ENCODE measurements around the gene RAB11FIP4.

The RAB11FIP4 gene

GRCh38 chr17:31511580-31511979 lies 120.1 kb downstream of the RAB11FIP4 start:
- Histone ChIP-seq H3K4me1 (ENCODE audit: control insufficient read depth, insufficient read depth, low read length) (no peaks in the 10 kb centered on the region), H3K9ac (ENCODE audit: low read depth, low read length) (no peak overlapping the region), H3K36me3 (ENCODE audit: control insufficient read depth, insufficient read depth, low read length) (no peaks in the 10 kb centered on the region), H3K27ac (ENCODE audit: low read depth, low read length) (no peak overlapping the region), H3K27me3 (ENCODE audit: control insufficient read depth, insufficient read depth, low read length) (no peaks in the 10 kb centered on the region), H3K9me3 (ENCODE audit: control insufficient read depth, insufficient read depth, low read length) (no peaks in the 10 kb centered on the region), H3K4me3 (ENCODE audit: low read depth, low read length) (no peak overlapping the region)

- no peaks in the 10 kb centered on the region for H3K36me3 ChIP-seq (ENCODE audit: control insufficient read depth, insufficient read depth, low read length)
- peaks cover 2% of the 10 kb centered on the region; the same call in 1 of the 2 replicates for H3K4me1 ChIP-seq (ENCODE audit: control insufficient read depth, insufficient read depth, low read length)
- H3K9me3 ChIP-seq (ENCODE audit: control insufficient read depth, insufficient read depth, low read length), result no peaks in the 10 kb centered on the region
- H3K27me3 ChIP-seq (ENCODE audit: control insufficient read depth, insufficient read depth, low read length), result no peaks in the 10 kb centered on the region
- H3K27ac ChIP-seq (ENCODE audit: low read depth, low read length), result no peak overlapping the region
- H3K9ac ChIP-seq (ENCODE audit: low read depth, low read length), result no peak overlapping the region
- no peak overlapping the region for H3K4me3 ChIP-seq (ENCODE audit: low read depth, low read length)
These were observed 120.7 kb downstream of the RAB11FIP4 start for GRCh38 chr17:31512104-31512740.

DNA sequence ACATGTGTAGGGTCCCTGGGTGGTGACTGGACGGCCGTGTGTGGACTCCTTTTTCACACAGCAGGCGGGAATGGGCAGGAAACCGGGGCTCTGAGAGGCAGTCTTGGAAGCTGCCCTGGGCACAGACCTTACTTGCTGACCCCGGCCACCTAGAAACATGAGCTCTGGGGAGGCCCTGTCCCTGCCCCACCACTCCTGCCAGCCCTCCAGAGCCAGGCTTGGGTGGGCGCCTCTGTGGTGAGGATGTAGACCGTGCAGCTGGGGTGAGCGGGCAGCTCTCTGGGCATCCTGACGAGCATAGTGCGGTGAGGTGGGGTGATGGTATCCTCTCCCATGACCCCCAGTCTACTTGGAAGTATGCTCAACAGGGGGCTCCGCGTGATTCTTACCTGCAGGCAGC lies 121.3 kb downstream of the RAB11FIP4 start:
- H3K9me3 ChIP-seq (ENCODE audit: control insufficient read depth, insufficient read depth, low read length), result no peaks in the 10 kb centered on the region
- H3K4me1 ChIP-seq (ENCODE audit: control insufficient read depth, insufficient read depth, low read length), result peaks cover 4% of the 10 kb centered on the region; the same call in 1 of the 2 replicates
- no peaks in the 10 kb centered on the region for H3K27me3 ChIP-seq (ENCODE audit: control insufficient read depth, insufficient read depth, low read length)
- no peak overlapping the region for H3K27ac ChIP-seq (ENCODE audit: low read depth, low read length)
- H3K4me3 ChIP-seq (ENCODE audit: low read depth, low read length), result no peak overlapping the region
- H3K9ac ChIP-seq (ENCODE audit: low read depth, low read length), result no peak overlapping the region
- H3K36me3 ChIP-seq (ENCODE audit: control insufficient read depth, insufficient read depth, low read length), result no peaks in the 10 kb centered on the region

DNA sequence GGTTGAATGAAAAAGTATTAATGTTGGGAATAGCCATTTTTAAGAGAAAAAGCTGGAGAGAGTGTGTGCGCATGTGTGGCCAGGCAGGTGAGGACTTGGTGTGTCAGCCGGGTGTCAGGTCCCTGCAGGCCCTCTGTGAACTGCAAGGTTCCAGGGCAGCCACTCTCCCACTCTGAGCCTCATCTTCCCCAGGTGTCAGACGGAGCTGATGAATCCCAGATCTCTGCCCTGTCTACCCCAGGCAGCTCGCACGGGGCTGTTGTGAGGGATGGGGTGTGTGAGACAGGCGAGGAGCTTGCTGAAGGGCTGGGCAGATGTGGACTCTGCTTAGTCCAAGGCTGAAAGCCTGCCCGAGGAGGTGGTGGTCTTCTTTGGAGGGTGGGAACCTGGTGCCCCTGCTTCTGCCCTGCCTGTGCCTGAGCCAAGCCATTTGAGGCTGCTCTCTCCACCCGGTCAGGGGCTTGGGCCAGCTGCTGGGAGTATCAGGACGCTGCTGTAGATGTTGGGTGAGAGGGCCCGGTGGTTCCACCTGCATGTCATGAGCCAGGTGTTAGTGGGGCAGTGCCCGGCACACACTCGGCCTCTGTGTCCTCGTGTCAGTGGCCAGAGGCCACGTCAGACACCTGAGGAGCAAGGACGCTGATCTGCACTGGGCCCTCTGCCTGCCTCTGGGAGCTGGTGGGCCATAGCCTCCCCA lies 122.4 kb downstream of the RAB11FIP4 start:
- H3K27ac ChIP-seq (ENCODE audit: low read depth, low read length), result no peak overlapping the region
- no peak overlapping the region for H3K4me3 ChIP-seq (ENCODE audit: low read depth, low read length)
- no peaks in the 10 kb centered on the region for H3K9me3 ChIP-seq (ENCODE audit: control insufficient read depth, insufficient read depth, low read length)
- no peaks in the 10 kb centered on the region for H3K27me3 ChIP-seq (ENCODE audit: control insufficient read depth, insufficient read depth, low read length)
- H3K9ac ChIP-seq (ENCODE audit: low read depth, low read length), result no peak overlapping the region
- H3K4me1 ChIP-seq (ENCODE audit: control insufficient read depth, insufficient read depth, low read length), result peaks cover 4% of the 10 kb centered on the region; the same call in 1 of the 2 replicates
- peaks cover 4% of the 10 kb centered on the region; the same call in 1 of the 2 replicates for H3K36me3 ChIP-seq (ENCODE audit: control insufficient read depth, insufficient read depth, low read length)

DNA sequence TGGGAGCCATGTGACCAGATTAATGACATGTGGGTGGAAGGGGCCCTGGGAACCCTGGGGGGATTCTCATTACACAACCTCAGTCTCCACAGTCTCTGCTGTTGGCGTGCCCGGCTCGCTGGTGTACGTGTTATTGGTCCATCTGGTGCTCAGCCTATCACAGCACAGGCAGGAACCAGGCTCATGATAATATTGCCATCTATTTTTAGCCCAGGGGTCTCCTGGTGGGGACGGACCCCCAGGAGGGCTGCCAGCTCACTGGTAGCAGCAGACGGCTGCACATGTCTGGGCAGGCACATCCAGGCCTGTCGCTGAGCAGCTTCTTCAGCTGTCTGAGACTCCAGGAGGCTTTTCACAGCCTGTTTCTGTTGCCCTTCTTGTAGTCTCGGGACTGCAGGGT lies 123.8 kb downstream of the RAB11FIP4 start:
- no peak overlapping the region for H3K9ac ChIP-seq (ENCODE audit: low read depth, low read length)
- H3K9me3 ChIP-seq (ENCODE audit: control insufficient read depth, insufficient read depth, low read length), result no peaks in the 10 kb centered on the region
- H3K36me3 ChIP-seq (ENCODE audit: control insufficient read depth, insufficient read depth, low read length), result peaks cover 6% of the 10 kb centered on the region
- no peak overlapping the region for H3K27ac ChIP-seq (ENCODE audit: low read depth, low read length)
- no peak overlapping the region for H3K4me3 ChIP-seq (ENCODE audit: low read depth, low read length)
- H3K4me1 ChIP-seq (ENCODE audit: control insufficient read depth, insufficient read depth, low read length), result peaks cover 4% of the 10 kb centered on the region; the same call in 1 of the 2 replicates
- no peaks in the 10 kb centered on the region for H3K27me3 ChIP-seq (ENCODE audit: control insufficient read depth, insufficient read depth, low read length)

- Histone ChIP-seq H3K9ac (ENCODE audit: low read depth, low read length) (no peak overlapping the region), H3K36me3 (ENCODE audit: control insufficient read depth, insufficient read depth, low read length) (peaks cover 24% of the 10 kb centered on the region), H3K27me3 (ENCODE audit: control insufficient read depth, insufficient read depth, low read length) (no peaks in the 10 kb centered on the region), H3K4me1 (ENCODE audit: control insufficient read depth, insufficient read depth, low read length) (peaks cover 4% of the 10 kb centered on the region; the same call in 1 of the 2 replicates), H3K27ac (ENCODE audit: low read depth, low read length) (no peak overlapping the region), H3K9me3 (ENCODE audit: control insufficient read depth, insufficient read depth, low read length) (no peaks in the 10 kb centered on the region), H3K4me3 (ENCODE audit: low read depth, low read length) (no peak overlapping the region)
These were observed 126.0 kb downstream of the RAB11FIP4 start for GRCh38 chr17:31517524-31517923.

- Histone ChIP-seq H3K27me3 (ENCODE audit: control insufficient read depth, insufficient read depth, low read length) (no peaks in the 10 kb centered on the region), H3K4me3 (ENCODE audit: low read depth, low read length) (no peak overlapping the region), H3K9me3 (ENCODE audit: control insufficient read depth, insufficient read depth, low read length) (no peaks in the 10 kb centered on the region), H3K36me3 (ENCODE audit: control insufficient read depth, insufficient read depth, low read length) (peaks cover 34% of the 10 kb centered on the region), H3K27ac (ENCODE audit: low read depth, low read length) (no peak overlapping the region), H3K4me1 (ENCODE audit: control insufficient read depth, insufficient read depth, low read length) (peaks cover 4% of the 10 kb centered on the region; the same call in 1 of the 2 replicates), H3K9ac (ENCODE audit: low read depth, low read length) (no peak overlapping the region)
These were observed 127.0 kb downstream of the RAB11FIP4 start for GRCh38 chr17:31518478-31518877.

GRCh38 chr17:31521632-31522283 lies 130.3 kb downstream of the RAB11FIP4 start:
- peaks cover 4% of the 10 kb centered on the region; the same call in 1 of the 2 replicates for H3K4me1 ChIP-seq (ENCODE audit: control insufficient read depth, insufficient read depth, low read length)
- H3K27ac ChIP-seq (ENCODE audit: low read depth, low read length), result no peak overlapping the region
- no peak overlapping the region for H3K9ac ChIP-seq (ENCODE audit: low read depth, low read length)
- no peaks in the 10 kb centered on the region for H3K9me3 ChIP-seq (ENCODE audit: control insufficient read depth, insufficient read depth, low read length)
- H3K4me3 ChIP-seq (ENCODE audit: low read depth, low read length), result no peak overlapping the region
- H3K27me3 ChIP-seq (ENCODE audit: control insufficient read depth, insufficient read depth, low read length), result no peaks in the 10 kb centered on the region
- peaks cover 47% of the 10 kb centered on the region for H3K36me3 ChIP-seq (ENCODE audit: control insufficient read depth, insufficient read depth, low read length)

GRCh38 chr17:31522284-31522931 lies 130.9 kb downstream of the RAB11FIP4 start:
- Histone ChIP-seq H3K9me3 (ENCODE audit: control insufficient read depth, insufficient read depth, low read length) (no peaks in the 10 kb centered on the region), H3K9ac (ENCODE audit: low read depth, low read length) (no peak overlapping the region), H3K36me3 (ENCODE audit: control insufficient read depth, insufficient read depth, low read length) (peaks cover 53% of the 10 kb centered on the region), H3K4me1 (ENCODE audit: control insufficient read depth, insufficient read depth, low read length) (peaks cover under 1% of the 10 kb centered on the region; the same call in 1 of the 2 replicates), H3K27ac (ENCODE audit: low read depth, low read length) (no peak overlapping the region), H3K4me3 (ENCODE audit: low read depth, low read length) (no peak overlapping the region), H3K27me3 (ENCODE audit: control insufficient read depth, insufficient read depth, low read length) (no peaks in the 10 kb centered on the region)

DNA sequence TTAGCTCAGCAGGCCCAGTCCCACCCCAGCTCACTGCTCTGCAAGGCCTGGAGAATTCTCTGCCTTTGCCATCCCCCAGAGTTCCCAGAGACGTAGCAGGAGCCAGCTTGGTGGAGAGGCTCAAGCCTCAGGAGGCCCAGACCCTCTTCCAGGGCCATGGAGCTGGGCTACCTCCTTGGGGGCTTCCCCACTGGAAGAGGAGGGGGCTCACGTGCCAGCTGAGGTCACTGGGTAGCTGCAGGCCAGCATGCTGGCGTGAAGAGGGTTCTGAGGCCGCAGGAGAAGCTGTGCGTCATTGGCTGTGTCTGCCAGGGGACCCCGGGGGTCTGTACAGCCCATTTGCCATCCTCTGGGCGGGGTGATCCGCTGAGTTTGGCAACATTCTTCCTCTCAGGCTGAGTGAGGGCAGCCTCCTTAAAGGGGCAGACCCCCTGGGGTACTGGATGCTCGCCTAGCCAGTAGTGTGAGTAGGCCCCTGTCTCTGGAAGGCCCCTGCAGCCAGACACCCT lies 131.6 kb downstream of the RAB11FIP4 start:
- H3K27me3 ChIP-seq (ENCODE audit: control insufficient read depth, insufficient read depth, low read length), result no peaks in the 10 kb centered on the region
- H3K9me3 ChIP-seq (ENCODE audit: control insufficient read depth, insufficient read depth, low read length), result no peaks in the 10 kb centered on the region
- peaks cover 59% of the 10 kb centered on the region for H3K36me3 ChIP-seq (ENCODE audit: control insufficient read depth, insufficient read depth, low read length)
- H3K4me3 ChIP-seq (ENCODE audit: low read depth, low read length), result no peak overlapping the region
- H3K4me1 ChIP-seq (ENCODE audit: control insufficient read depth, insufficient read depth, low read length), result no peaks in the 10 kb centered on the region
- no peak overlapping the region for H3K27ac ChIP-seq (ENCODE audit: low read depth, low read length)
- no peak overlapping the region for H3K9ac ChIP-seq (ENCODE audit: low read depth, low read length)

Measured in HUES48 (cell line).